Effector memory CD8-positive, alpha-beta T cell (primary cell): Measurements from ENCODE around the gene RNH1.
"Not testable (repeated sequence)": the region's sequence is repeated elsewhere in the genome, so short reads cannot be mapped to it uniquely, and the experiment has no call there.

ENCODE experiments used
- ATAC-seq: fragments of 150-1000 bp; cut with Tn5 transposase; replicated peaks from 2 replicates; pipeline ENCODE4 v1.10.0; 2021; ENCODE audit warnings: mild to moderate bottlenecking, moderate library complexity
- DNase-seq, 3 experiments: peaks; one replicate each; pipeline ENCODE4 v3.0.0; 2021
- H3K27ac Mint-ChIP-seq, 2 donors: one replicate each; pipeline ENCODE4 v1.8.0; 2022; ENCODE audit warnings: mild to moderate bottlenecking in 2 of 2, mixed read lengths in 2 of 2, moderate library complexity in 2 of 2
- H3K27me3 Mint-ChIP-seq, 2 donors: one replicate each; pipeline ENCODE4 v1.8.0; 2022; ENCODE audit warnings: mixed read lengths in 2 of 2
- H3K36me3 Mint-ChIP-seq: one replicate; pipeline ENCODE4 v1.8.0; 2022; ENCODE audit warnings: mild to moderate bottlenecking, moderate library complexity, mixed read lengths; ENCODE audit not compliant: insufficient read depth
- H3K4me1 Mint-ChIP-seq, 2 donors: one replicate each; pipeline ENCODE4 v1.8.0; 2022; ENCODE audit warnings: low read depth in 2 of 2, mixed read lengths in 2 of 2
- H3K4me3 Mint-ChIP-seq, 2 donors: one replicate each; pipeline ENCODE4 v1.8.0; 2022; ENCODE audit warnings: mild to moderate bottlenecking in 2 of 2, mixed read lengths in 2 of 2, moderate library complexity in 2 of 2
- H3K9me3 Mint-ChIP-seq, 2 donors: one replicate each; pipeline ENCODE4 v1.8.0; 2022; ENCODE audit warnings: mixed read lengths in 2 of 2

Gene RNH1

GRCh38 chr11:476416-476815 is 30.6 kb downstream of the RNH1 start:
- Mint-ChIP-seq H3K9me3 (no peaks in the 10 kb centered on the region), H3K27me3 (no peaks in the 10 kb centered on the region), H3K27ac (no peak overlapping the region), H3K36me3 (no peaks in the 10 kb centered on the region), H3K4me3 (no peak overlapping the region), H3K4me1 (no peaks in the 10 kb centered on the region)
- no peak for ATAC-seq
- no peak for DNase-seq

- H3K36me3 Mint-ChIP-seq = no peaks in the 10 kb centered on the region
- DNase-seq (no peak), ATAC-seq (no peak)
- H3K27ac Mint-ChIP-seq = no peak overlapping the region
- no peaks in the 10 kb centered on the region for H3K27me3 Mint-ChIP-seq
- no peaks in the 10 kb centered on the region for H3K4me1 Mint-ChIP-seq
- H3K9me3 Mint-ChIP-seq = no peaks in the 10 kb centered on the region
- H3K4me3 Mint-ChIP-seq = no peak overlapping the region
Measured at GRCh38 chr11:475941-476340, 31.1 kb downstream of the RNH1 start.

GRCh38 chr11:474914-475506 is 32.0 kb downstream of the RNH1 start:
- no peaks in the 10 kb centered on the region for H3K36me3 Mint-ChIP-seq
- no peaks in the 10 kb centered on the region for H3K4me1 Mint-ChIP-seq
- H3K27ac Mint-ChIP-seq = no peak overlapping the region
- H3K4me3 Mint-ChIP-seq = no peak overlapping the region
- no peaks in the 10 kb centered on the region for H3K9me3 Mint-ChIP-seq
- ATAC-seq = no peak
- DNase-seq = no peak
- H3K27me3 Mint-ChIP-seq = no peaks in the 10 kb centered on the region

- DNase-seq = no peak
- Mint-ChIP-seq H3K27me3 (no peaks in the 10 kb centered on the region), H3K4me1 (no peaks in the 10 kb centered on the region), H3K9me3 (no peaks in the 10 kb centered on the region), H3K36me3 (no peaks in the 10 kb centered on the region), H3K4me3 (no peak overlapping the region), H3K27ac (no peak overlapping the region)
- no peak for ATAC-seq
Measured at GRCh38 chr11:473962-474785, 32.9 kb downstream of the RNH1 start.

- H3K27me3 Mint-ChIP-seq = no peaks in the 10 kb centered on the region
- DNase-seq (no peak), ATAC-seq (no peak)
- no peak overlapping the region for H3K27ac Mint-ChIP-seq
- no peaks in the 10 kb centered on the region for H3K9me3 Mint-ChIP-seq
- no peaks in the 10 kb centered on the region for H3K36me3 Mint-ChIP-seq
- no peaks in the 10 kb centered on the region for H3K4me1 Mint-ChIP-seq
- H3K4me3 Mint-ChIP-seq = no peak overlapping the region
Measured at GRCh38 chr11:473415-473814, 33.6 kb downstream of the RNH1 start.

- H3K4me1 Mint-ChIP-seq = peaks cover 0 to 2% of the 10 kb centered on the region in 2 donors
- H3K36me3 Mint-ChIP-seq = no peaks in the 10 kb centered on the region
- H3K27ac Mint-ChIP-seq = no peak overlapping the region
- DNase-seq = no peak
- no peak for ATAC-seq
- H3K27me3 Mint-ChIP-seq = no peaks in the 10 kb centered on the region
- H3K9me3 Mint-ChIP-seq = no peaks in the 10 kb centered on the region
- no peak overlapping the region for H3K4me3 Mint-ChIP-seq
Measured at GRCh38 chr11:472816-473215, 34.2 kb downstream of the RNH1 start.

- Mint-ChIP-seq H3K4me1 (peaks cover 0 to 2% of the 10 kb centered on the region in 2 donors), H3K4me3 (no peak overlapping the region), H3K9me3 (no peaks in the 10 kb centered on the region), H3K27ac (no peak overlapping the region), H3K27me3 (no peaks in the 10 kb centered on the region), H3K36me3 (no peaks in the 10 kb centered on the region)
- ATAC-seq (no peak), DNase-seq (no peak)
Measured at GRCh38 chr11:472272-472671, 34.8 kb downstream of the RNH1 start.

GRCh38 chr11:471468-472145 is 35.4 kb downstream of the RNH1 start:
- Mint-ChIP-seq H3K4me3 (no peak overlapping the region), H3K4me1 (peaks cover 0 to 2% of the 10 kb centered on the region in 2 donors), H3K27me3 (no peaks in the 10 kb centered on the region), H3K36me3 (no peaks in the 10 kb centered on the region), H3K27ac (no peak overlapping the region), H3K9me3 (no peaks in the 10 kb centered on the region)
- DNase-seq = no peak
- no peak for ATAC-seq

- Mint-ChIP-seq H3K27me3 (no peaks in the 10 kb centered on the region), H3K27ac (no peak overlapping the region), H3K9me3 (no peaks in the 10 kb centered on the region), H3K4me1 (peaks cover 0 to 2% of the 10 kb centered on the region in 2 donors), H3K4me3 (no peak overlapping the region), H3K36me3 (no peaks in the 10 kb centered on the region)
- no peak for ATAC-seq
- no peak for DNase-seq
Measured at GRCh38 chr11:469684-470560, 37.1 kb downstream of the RNH1 start.

GRCh38 chr11:469026-469683 is 37.9 kb downstream of the RNH1 start:
- not testable (repeated sequence) for H3K9me3 Mint-ChIP-seq, DNase-seq, ATAC-seq, H3K27ac Mint-ChIP-seq, H3K4me3 Mint-ChIP-seq, H3K27me3 Mint-ChIP-seq, H3K36me3 Mint-ChIP-seq, H3K4me1 Mint-ChIP-seq

GRCh38 chr11:468493-468892 is 38.5 kb downstream of the RNH1 start:
- H3K4me3 Mint-ChIP-seq = no peak overlapping the region
- DNase-seq (no peak), ATAC-seq (no peak)
- no peaks in the 10 kb centered on the region for H3K36me3 Mint-ChIP-seq
- peaks cover 0 to 2% of the 10 kb centered on the region in 2 donors for H3K4me1 Mint-ChIP-seq
- H3K27ac Mint-ChIP-seq = no peak overlapping the region
- no peaks in the 10 kb centered on the region for H3K9me3 Mint-ChIP-seq
- no peaks in the 10 kb centered on the region for H3K27me3 Mint-ChIP-seq

- DNase-seq (no peak), ATAC-seq (no peak)
- H3K4me1 Mint-ChIP-seq = peaks cover 0 to 2% of the 10 kb centered on the region in 2 donors
- H3K27ac Mint-ChIP-seq = no peak overlapping the region
- no peaks in the 10 kb centered on the region for H3K9me3 Mint-ChIP-seq
- H3K27me3 Mint-ChIP-seq = no peaks in the 10 kb centered on the region
- no peaks in the 10 kb centered on the region for H3K36me3 Mint-ChIP-seq
- no peak overlapping the region for H3K4me3 Mint-ChIP-seq
Measured at GRCh38 chr11:468036-468435, 39.0 kb downstream of the RNH1 start.
